NCI-H69 (cell line): ENCODE results near the gene WARS2.

Experiments
- DNase-seq: peaks from one replicate; lab custom pipeline; 2025; lab: John Stamatoyannopoulos, UW

WARS2 gene

GRCh38 chr1:119015547-119015946 lies 124.9 kb downstream of the WARS2 start:
- DNase-seq = peak; percentile 18

GRCh38 chr1:119012383-119012782 lies 128.1 kb downstream of the WARS2 start:
- no peak for DNase-seq

- DNase-seq = no peak
Measured at GRCh38 chr1:119011706-119012105, 128.7 kb downstream of the WARS2 start.

GRCh38 chr1:119011116-119011515 lies 129.3 kb downstream of the WARS2 start:
- DNase-seq = no peak

- peak; percentile 1 for DNase-seq
Measured at GRCh38 chr1:119010201-119010600, 130.3 kb downstream of the WARS2 start.

GRCh38 chr1:119009312-119009655 lies 131.2 kb downstream of the WARS2 start:
- no peak for DNase-seq

GRCh38 chr1:119008483-119009311 lies 131.8 kb downstream of the WARS2 start:
- DNase-seq = peak; percentile 36

- DNase-seq = no peak
Measured at GRCh38 chr1:119007670-119008482, 132.6 kb downstream of the WARS2 start.

- DNase-seq = no peak
Measured at GRCh38 chr1:119007339-119007669, 133.1 kb downstream of the WARS2 start.

GRCh38 chr1:119006406-119007279 lies 133.8 kb downstream of the WARS2 start:
- DNase-seq = no peak

- DNase-seq = no peak
Measured at GRCh38 chr1:119005724-119006405, 134.6 kb downstream of the WARS2 start.

GRCh38 chr1:119004781-119005180 lies 135.7 kb downstream of the WARS2 start:
- no peak for DNase-seq

GRCh38 chr1:119004129-119004527 lies 136.3 kb downstream of the WARS2 start:
- no peak for DNase-seq

- no peak for DNase-seq
Measured at GRCh38 chr1:119003413-119004128, 136.9 kb downstream of the WARS2 start.

GRCh38 chr1:119002028-119002686 lies 138.3 kb downstream of the WARS2 start:
- no peak for DNase-seq

- no peak for DNase-seq
Measured at GRCh38 chr1:119001181-119002027, 139.0 kb downstream of the WARS2 start.

- no peak for DNase-seq
Measured at GRCh38 chr1:119000371-119001180, 139.9 kb downstream of the WARS2 start.

- DNase-seq = no peak
Measured at GRCh38 chr1:118999348-119000071, 140.9 kb downstream of the WARS2 start.
